Measurements from ENCODE around the gene GRIK4. TPM values are rescaled to one million over a fixed set of nuclear protein-coding genes. Genes with fewer than 3 reads are reported as not detected.

The GRIK4 gene
- total RNA-seq, 4 donors from 2014 or later = 0.57 to 0.85 TPM; not detected in 2

DNA sequence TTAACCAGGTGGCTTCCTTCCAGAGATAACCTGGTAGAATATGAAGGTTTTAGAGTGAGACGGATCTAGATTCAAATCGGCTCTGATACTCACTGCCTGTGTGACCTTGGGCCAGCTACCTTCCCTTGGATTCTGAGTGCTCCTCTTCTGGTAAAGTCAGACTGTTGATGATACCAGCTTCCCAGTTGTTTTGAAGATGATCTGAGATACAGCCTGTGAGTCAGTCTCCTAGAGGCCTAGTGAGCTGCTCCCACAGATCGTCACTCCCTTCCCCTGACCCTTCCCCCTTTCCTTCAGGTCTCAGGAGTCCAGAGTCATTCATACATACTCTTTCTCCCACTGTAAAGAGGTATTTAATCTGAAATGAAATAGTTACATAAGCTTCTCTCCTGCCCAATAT, 207.8 kb downstream of the GRIK4 start:
- TF ChIP-seq, protein P1, sequence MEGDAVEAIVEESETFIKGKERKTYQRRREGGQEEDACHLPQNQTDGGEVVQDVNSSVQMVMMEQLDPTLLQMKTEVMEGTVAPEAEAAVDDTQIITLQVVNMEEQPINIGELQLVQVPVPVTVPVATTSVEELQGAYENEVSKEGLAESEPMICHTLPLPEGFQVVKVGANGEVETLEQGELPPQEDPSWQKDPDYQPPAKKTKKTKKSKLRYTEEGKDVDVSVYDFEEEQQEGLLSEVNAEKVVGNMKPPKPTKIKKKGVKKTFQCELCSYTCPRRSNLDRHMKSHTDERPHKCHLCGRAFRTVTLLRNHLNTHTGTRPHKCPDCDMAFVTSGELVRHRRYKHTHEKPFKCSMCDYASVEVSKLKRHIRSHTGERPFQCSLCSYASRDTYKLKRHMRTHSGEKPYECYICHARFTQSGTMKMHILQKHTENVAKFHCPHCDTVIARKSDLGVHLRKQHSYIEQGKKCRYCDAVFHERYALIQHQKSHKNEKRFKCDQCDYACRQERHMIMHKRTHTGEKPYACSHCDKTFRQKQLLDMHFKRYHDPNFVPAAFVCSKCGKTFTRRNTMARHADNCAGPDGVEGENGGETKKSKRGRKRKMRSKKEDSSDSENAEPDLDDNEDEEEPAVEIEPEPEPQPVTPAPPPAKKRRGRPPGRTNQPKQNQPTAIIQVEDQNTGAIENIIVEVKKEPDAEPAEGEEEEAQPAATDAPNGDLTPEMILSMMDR (IDR thresholded peaks at IDR 0.05; ENCODE audit: low read depth) = no peak

DNA sequence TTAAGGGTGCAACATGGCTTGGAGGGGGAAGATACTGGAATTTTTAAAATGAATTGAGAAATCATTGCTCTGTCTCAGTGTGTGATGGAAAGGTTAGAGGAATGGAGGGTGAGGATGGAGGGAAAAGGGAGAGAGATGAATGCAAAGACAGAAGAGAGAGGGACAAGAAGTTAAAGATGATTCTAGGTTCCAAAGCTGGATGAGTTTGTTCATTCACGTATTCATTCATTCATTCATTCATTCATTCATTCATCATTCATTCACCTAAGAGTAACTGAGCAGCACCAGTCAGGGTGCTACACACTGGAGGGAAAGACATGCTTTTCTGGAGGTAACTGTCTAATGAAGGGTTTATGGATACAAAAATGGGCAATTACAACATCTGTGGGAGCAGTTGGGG, 209.2 kb downstream of the GRIK4 start:
- TF ChIP-seq, protein P1 (IDR thresholded peaks at IDR 0.05; ENCODE audit: low read depth) = no peak

DNA sequence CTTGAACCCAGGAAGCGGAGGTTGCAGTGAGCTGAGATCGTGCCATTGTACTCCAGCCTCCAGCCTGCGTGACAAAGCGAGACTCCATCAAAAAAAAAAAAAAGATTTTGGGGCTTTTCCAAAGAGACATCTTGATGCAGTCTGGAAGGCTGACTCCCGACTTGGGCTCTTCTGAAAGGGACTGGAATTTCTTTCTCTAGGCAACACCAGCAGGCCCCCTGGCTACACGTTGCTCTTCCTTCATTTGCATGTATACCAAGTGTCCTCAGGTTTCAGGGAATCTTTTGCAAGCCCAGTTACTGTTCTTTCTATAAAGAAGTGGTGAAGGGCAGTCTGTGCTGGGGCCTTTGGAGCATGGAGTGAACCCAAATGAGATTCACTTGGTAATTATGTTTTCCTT, 211.0 kb downstream of the GRIK4 start:
- TF ChIP-seq, protein P1 (IDR thresholded peaks at IDR 0.05; ENCODE audit: low read depth) = no peak

DNA sequence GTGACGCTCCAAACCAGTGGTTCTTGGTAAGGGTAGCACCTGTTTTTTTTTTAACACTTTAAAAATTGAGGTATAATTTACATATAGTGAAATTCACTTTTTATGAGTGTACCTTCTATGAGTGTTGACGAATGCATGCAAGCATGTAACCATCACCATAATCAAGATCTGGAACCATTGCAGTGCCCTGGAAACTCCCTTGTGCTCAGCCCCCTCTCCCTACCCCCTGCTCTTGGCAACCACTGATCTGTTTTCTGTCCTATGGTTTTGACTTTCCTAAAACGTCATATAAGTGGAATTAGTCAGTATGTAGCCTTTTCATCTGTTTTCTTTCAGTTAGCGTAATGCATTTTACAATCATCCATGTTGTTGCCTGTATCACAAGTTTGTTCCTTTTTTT, 212.2 kb downstream of the GRIK4 start:
- TF ChIP-seq, protein P1 (IDR thresholded peaks at IDR 0.05; ENCODE audit: low read depth) = no peak

DNA sequence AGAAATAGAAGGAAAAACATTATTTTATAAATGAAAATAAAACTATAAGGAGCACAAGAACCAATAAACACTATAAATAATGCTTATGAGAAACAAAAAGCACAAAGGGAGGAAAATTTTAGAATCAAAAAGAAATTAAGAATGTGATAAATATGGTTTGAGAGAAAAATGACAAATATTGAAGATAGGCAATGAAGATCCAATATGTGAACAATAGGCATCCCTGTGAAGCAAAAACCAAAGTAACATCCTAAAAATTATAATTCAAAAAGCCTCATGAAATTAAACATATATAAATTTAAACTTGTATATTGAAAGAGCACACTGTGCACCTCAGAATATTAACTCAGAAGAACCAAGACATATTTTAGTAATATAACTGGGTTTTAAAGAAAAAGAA, 216.2 kb downstream of the GRIK4 start:
- TF ChIP-seq, protein P1 (IDR thresholded peaks at IDR 0.05; ENCODE audit: low read depth) = no peak

DNA sequence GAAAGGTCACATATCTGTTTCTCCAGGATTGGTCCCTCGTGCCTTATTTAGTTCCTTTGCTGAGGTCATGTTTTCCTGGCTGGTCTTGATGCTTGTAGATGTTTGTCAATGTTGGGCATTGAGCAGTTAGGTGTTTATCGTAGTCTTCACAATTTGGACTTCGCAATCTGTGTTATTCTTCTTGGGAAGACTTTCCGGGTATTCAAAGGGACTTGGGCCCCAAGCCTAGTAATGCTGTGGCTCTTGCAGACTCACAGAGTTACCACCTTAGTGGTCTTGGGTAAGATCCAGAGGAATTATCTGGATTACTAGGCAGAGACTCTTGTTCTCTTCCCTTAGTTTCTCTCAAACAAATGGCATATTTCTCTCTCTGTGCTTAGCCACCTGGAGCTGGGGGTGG, 223.5 kb downstream of the GRIK4 start:
- TF ChIP-seq, protein P1 (IDR thresholded peaks at IDR 0.05; ENCODE audit: low read depth) = no peak

DNA sequence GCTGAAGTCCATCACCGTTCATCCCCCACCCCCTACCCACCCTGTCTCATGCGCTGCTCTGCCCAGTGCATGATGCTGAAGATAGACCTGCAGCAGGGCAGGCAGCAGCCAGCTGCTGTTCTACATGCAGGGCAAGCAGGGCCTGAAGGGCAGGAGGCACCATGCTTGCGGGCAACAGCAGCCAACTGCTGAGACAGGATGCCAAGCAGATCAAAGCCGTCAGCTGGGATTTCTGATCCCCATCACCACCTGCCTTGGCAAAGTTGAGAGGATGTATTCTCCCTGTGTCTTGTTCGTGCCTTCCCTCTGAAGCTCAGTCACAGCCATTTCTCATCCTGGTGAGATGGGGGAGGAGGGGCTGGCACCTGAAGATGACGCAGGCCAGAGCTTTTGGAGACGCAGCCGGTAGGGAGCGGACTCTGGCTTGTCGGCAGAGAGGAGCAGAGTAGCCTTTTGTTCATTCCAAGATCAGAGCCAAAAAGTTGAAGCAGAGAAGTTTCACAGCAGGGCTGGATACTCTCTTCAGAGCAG, 227.0 kb downstream of the GRIK4 start:
- TF ChIP-seq, protein P1 (IDR thresholded peaks at IDR 0.05; ENCODE audit: low read depth) = no peak
